Hepatocyte (in vitro differentiated cells): Measurements from ENCODE around the gene KMT5C. TPM values are rescaled to one million over a fixed set of nuclear protein-coding genes. Genes with fewer than 3 reads are reported as not detected.

Source experiments
- DNase-seq: peaks from one replicate; pipeline ENCODE4 v3.0.0-alpha.2; 2016; ENCODE audit warnings: low spot score
- H2AFZ ChIP-seq: fragments of 200-600 bp; sonication (generic); 2 replicates; pipeline ENCODE4 v1.6.0; 2016; ENCODE audit warnings: antibody characterized with exemption, mild to moderate bottlenecking
- H3K27ac ChIP-seq: fragments of 200-600 bp; sonication (generic); 2 replicates; pipeline ENCODE4 v1.5.1; 2016; ENCODE audit warnings: mild to moderate bottlenecking
- H3K27me3 ChIP-seq: fragments of 200-600 bp; sonication (generic); 2 replicates; pipeline ENCODE4 v1.6.1; 2016
- H3K36me3 ChIP-seq: fragments of 200-600 bp; sonication (generic); replicated peaks from 2 replicates; pipeline ENCODE4 v1.5.1; 2016; ENCODE audit warnings: low read depth; ENCODE audit not compliant: insufficient read depth
- H3K4me1 ChIP-seq: fragments of 200-600 bp; sonication (generic); 2 replicates; pipeline ENCODE4 v1.5.1; 2016; ENCODE audit warnings: mild to moderate bottlenecking, moderate library complexity; ENCODE audit not compliant: insufficient read depth
- H3K4me2 ChIP-seq: fragments of 200-600 bp; sonication (generic); 2 replicates; pipeline ENCODE4 v1.6.0; 2016
- H3K4me3 ChIP-seq: fragments of 200-600 bp; sonication (generic); 2 replicates; pipeline ENCODE4 v1.5.1; 2016; ENCODE audit warnings: mild to moderate bottlenecking
- H3K79me2 ChIP-seq: fragments of 200-600 bp; sonication (generic); 2 replicates; pipeline ENCODE4 v1.6.0; 2017; ENCODE audit warnings: mild to moderate bottlenecking
- H3K9me2 ChIP-seq: fragments of 200-600 bp; sonication (generic); replicated peaks from 2 replicates; pipeline ENCODE4 v1.6.0; 2017; ENCODE audit warnings: mild to moderate bottlenecking; ENCODE audit not compliant: insufficient read depth
- H3K9me3 ChIP-seq: fragments of 200-600 bp; sonication (generic); 2 replicates; pipeline ENCODE4 v1.5.1; 2016; ENCODE audit warnings: low read depth, mild to moderate bottlenecking
- H4K20me1 ChIP-seq: fragments of 200-600 bp; sonication (generic); 2 replicates; pipeline ENCODE4 v1.6.0; 2016; ENCODE audit warnings: mild to moderate bottlenecking; ENCODE audit not compliant: insufficient read depth, poor library complexity, severe bottlenecking
- CTCF ChIP-seq: fragments of 200-600 bp; sonication (generic); IDR thresholded peaks from 2 replicates; pipeline ENCODE4 v1.5.1; 2016; ENCODE audit warnings: antibody characterized with exemption, mild to moderate bottlenecking; ENCODE audit not compliant: poor library complexity
- EZH2 ChIP-seq: fragments of 200-600 bp; sonication (generic); IDR thresholded peaks from 2 replicates; pipeline ENCODE4 v1.6.1; 2016; ENCODE audit warnings: antibody characterized with exemption, mild to moderate bottlenecking, borderline replicate concordance
- EZH2phosphoT487 ChIP-seq: fragments of 200-600 bp; sonication (generic); IDR thresholded peaks from one replicate; pipeline ENCODE4 v1.6.1; 2018; ENCODE audit warnings: antibody characterized with exemption, mild to moderate bottlenecking, low read depth, moderate library complexity; ENCODE audit not compliant: unreplicated experiment, severe bottlenecking
- WGBS: methylation state at CpG from one replicate; pipeline ENCODE4 v1.1.6; 2016; ENCODE audit warnings: low lambda C conversion rate; ENCODE audit errors: missing lambda C conversion rate; 5-methylcytosine and 5-hydroxymethylcytosine counted together
- polyA plus RNA-seq: library from polyadenylated mRNA; unstranded; fragments of >200 nt; fragmentation: Nextera tagmentation; extraction: Ambion mirVana; gene quantifications from 2 replicates; pipeline ENCODE4 v1.2.1, GENCODE V29; 2016
- total RNA-seq: library from RNA; depleted of rRNA; stranded (reverse); fragments of >200 nt; gene quantifications from 2 replicates; pipeline ENCODE4 v1.2.3, GENCODE V29; 2014

Gene KMT5C
- total and polyA plus RNA-seq, 2 experiments from 2014 or later = 22.8 to 23.6 TPM

GRCh38 chr19:55305491-55305890, 34.2 kb upstream of the KMT5C start:
- H3K27ac ChIP-seq = no peak overlapping the region
- TF ChIP-seq CTCF (no peak), EZH2 (no peak), EZH2phosphoT487 (no peak)
- no peaks in the 10 kb centered on the region for H3K27me3 ChIP-seq
- no peaks in the 10 kb centered on the region for H4K20me1 ChIP-seq
- no peaks in the 10 kb centered on the region for H3K79me2 ChIP-seq
- 93% methylated on average over 9 of the region's 9 CpGs for WGBS
- no peak overlapping the region for H3K4me3 ChIP-seq
- no peaks in the 10 kb centered on the region for H3K36me3 ChIP-seq
- H3K9me2 ChIP-seq = no peaks in the 10 kb centered on the region
- no peak overlapping the region for H3K4me2 ChIP-seq
- H3K4me1 ChIP-seq = no peaks in the 10 kb centered on the region
- H2AFZ ChIP-seq = no peak overlapping the region
- no peak for DNase-seq
- H3K9me3 ChIP-seq = no peaks in the 10 kb centered on the region

DNA sequence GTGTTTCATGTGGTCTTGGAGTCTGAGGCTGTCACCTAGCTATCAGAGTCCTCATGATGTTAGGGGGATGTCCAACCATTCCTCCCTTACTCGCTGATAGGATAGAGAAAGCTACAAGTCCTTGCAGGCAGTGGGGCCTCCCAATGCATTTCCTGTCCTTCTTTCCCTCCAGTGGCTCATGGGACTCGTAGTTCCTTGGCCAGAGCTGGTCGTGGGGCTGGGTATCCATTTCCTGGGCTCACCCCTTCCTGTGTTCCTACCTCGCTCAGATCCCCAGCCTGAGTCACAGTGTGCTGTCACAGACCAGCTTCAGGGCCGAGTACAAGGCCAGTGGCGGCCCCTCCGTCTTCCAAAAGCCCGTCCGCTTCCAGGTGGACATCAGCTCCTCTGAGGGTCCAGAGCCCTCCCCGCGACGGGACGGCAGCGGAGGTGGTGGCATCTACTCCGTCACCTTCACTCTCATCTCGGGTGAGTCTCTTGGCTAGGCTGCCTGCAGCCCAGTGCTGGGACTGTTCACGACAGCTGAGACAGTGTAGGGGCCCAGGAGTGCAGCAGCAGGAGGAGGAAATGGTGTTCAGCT, 33.6 kb upstream of the KMT5C start:
- no peaks in the 10 kb centered on the region for H3K27me3 ChIP-seq
- 97% methylated on average over 16 of the region's 17 CpGs for WGBS
- H3K79me2 ChIP-seq = no peaks in the 10 kb centered on the region
- no peak overlapping the region for H3K27ac ChIP-seq
- DNase-seq = no peak
- H3K36me3 ChIP-seq = no peaks in the 10 kb centered on the region
- no peaks in the 10 kb centered on the region for H3K9me3 ChIP-seq
- H3K4me1 ChIP-seq = no peaks in the 10 kb centered on the region
- H3K4me2 ChIP-seq = no peak overlapping the region
- no peak overlapping the region for H2AFZ ChIP-seq
- no peaks in the 10 kb centered on the region for H4K20me1 ChIP-seq
- H3K9me2 ChIP-seq = no peaks in the 10 kb centered on the region
- H3K4me3 ChIP-seq = no peak overlapping the region
- TF ChIP-seq CTCF (no peak), EZH2phosphoT487 (no peak), EZH2 (no peak)

DNA sequence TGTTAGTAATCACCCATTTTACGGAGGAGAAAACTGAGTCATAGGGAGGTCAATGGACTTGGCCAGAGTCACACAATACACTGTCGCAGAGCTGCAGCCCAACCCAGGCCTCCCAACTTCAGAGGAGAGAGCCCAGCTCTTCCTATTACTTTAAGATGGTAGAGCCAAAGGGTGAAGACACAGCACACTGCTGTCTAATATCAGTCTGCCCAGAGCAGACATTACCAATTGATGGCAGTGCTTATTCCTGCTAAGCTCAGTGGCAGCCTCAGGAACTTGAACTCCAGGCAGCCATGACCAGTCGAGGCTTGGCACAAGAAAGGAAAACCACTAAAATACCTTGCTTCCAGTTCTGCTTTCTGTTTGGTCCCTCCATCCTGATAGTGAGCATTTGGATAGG, 33.0 kb upstream of the KMT5C start:
- no peak for TF ChIP-seq EZH2phosphoT487
- no peak for TF ChIP-seq EZH2
- TF ChIP-seq CTCF = no peak
- Histone ChIP-seq H3K4me1 (no peaks in the 10 kb centered on the region), H3K79me2 (no peaks in the 10 kb centered on the region), H3K4me2 (no peak overlapping the region), H3K27me3 (no peaks in the 10 kb centered on the region), H3K36me3 (no peaks in the 10 kb centered on the region), H4K20me1 (no peaks in the 10 kb centered on the region), H2AFZ (no peak overlapping the region), H3K9me2 (no peaks in the 10 kb centered on the region), H3K9me3 (no peaks in the 10 kb centered on the region), H3K4me3 (no peak overlapping the region), H3K27ac (no peak overlapping the region)
- no peak for DNase-seq
- WGBS = 92% methylated on average over 3 of the region's 3 CpGs

DNA sequence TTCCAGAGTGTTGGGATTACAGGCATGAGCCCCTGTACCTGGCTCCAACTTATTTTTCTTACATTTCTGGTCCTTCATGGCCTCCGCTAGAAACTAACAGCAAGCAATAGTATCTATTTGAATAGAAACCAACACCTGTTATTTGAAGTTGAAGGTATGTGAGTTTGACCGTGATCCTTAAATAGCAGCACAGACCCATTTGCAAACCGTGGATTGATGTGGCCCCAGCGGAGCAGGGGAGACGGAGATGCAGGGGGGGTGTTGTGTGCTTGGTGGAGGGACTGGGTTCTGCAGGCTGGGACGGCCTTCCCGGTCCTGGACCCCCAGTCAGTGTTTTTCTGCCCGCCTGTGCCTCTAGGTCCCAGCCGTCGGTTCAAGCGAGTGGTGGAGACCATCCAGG, 31.4 kb upstream of the KMT5C start:
- WGBS = 95% methylated on average over 11 of the region's 11 CpGs
- no peaks in the 10 kb centered on the region for H3K36me3 ChIP-seq
- H4K20me1 ChIP-seq = no peaks in the 10 kb centered on the region

More for the DNA sequence above, 31.4 kb upstream of the KMT5C start:
- no peak overlapping the region for H3K4me3 ChIP-seq
- no peaks in the 10 kb centered on the region for H3K79me2 ChIP-seq
- H3K9me2 ChIP-seq = no peaks in the 10 kb centered on the region
- no peak for DNase-seq
- TF ChIP-seq EZH2 = no peak
- no peak for TF ChIP-seq CTCF
- TF ChIP-seq EZH2phosphoT487 = no peak
- H2AFZ ChIP-seq = no peak overlapping the region
- no peak overlapping the region for H3K27ac ChIP-seq
- no peak overlapping the region for H3K4me2 ChIP-seq
- H3K27me3 ChIP-seq = no peaks in the 10 kb centered on the region
- no peaks in the 10 kb centered on the region for H3K9me3 ChIP-seq
- H3K4me1 ChIP-seq = no peaks in the 10 kb centered on the region
